ENCODE data around the gene BTBD7.

Gene BTBD7

GRCh38 chr14:93330609-93331000 is 2.2 kb downstream of the BTBD7 start:
- no peak for DNase-seq

- DNase-seq, result no peak
Measured at GRCh38 chr14:93329965-93330608, 2.7 kb downstream of the BTBD7 start.

- DNase-seq, result no peak
Measured at GRCh38 chr14:93328546-93328945, 4.3 kb downstream of the BTBD7 start.

GRCh38 chr14:93326196-93326595 is 6.6 kb downstream of the BTBD7 start:
- DNase-seq, result no peak

GRCh38 chr14:93323600-93324174 is 9.1 kb downstream of the BTBD7 start:
- no peak for DNase-seq

GRCh38 chr14:93322929-93323599 is 9.8 kb downstream of the BTBD7 start:
- DNase-seq, result no peak

GRCh38 chr14:93320489-93320888 is 12.3 kb downstream of the BTBD7 start:
- no peak for DNase-seq

- DNase-seq, result no peak
Measured at GRCh38 chr14:93319958-93320357, 12.9 kb downstream of the BTBD7 start.

- DNase-seq, result no peak
Measured at GRCh38 chr14:93319494-93319893, 13.3 kb downstream of the BTBD7 start.

GRCh38 chr14:93318927-93319326 is 13.9 kb downstream of the BTBD7 start:
- no peak for DNase-seq

- DNase-seq, result no peak
Measured at GRCh38 chr14:93317875-93318807, 14.7 kb downstream of the BTBD7 start.

- no peak for DNase-seq
Measured at GRCh38 chr14:93317210-93317874, 15.5 kb downstream of the BTBD7 start.

GRCh38 chr14:93316716-93317115 is 16.1 kb downstream of the BTBD7 start:
- no peak for DNase-seq

- DNase-seq, result no peak
Measured at GRCh38 chr14:93315575-93315974, 17.3 kb downstream of the BTBD7 start.

GRCh38 chr14:93311082-93311481 is 21.8 kb downstream of the BTBD7 start:
- no peak for DNase-seq

- DNase-seq, result no peak
Measured at GRCh38 chr14:93309427-93309966, 23.3 kb downstream of the BTBD7 start.

- DNase-seq, result no peak
Measured at GRCh38 chr14:93308686-93309345, 24.0 kb downstream of the BTBD7 start.

- DNase-seq, result no peak
Measured at GRCh38 chr14:93306812-93307211, 26.0 kb downstream of the BTBD7 start.

GRCh38 chr14:93305725-93306418 is 27.0 kb downstream of the BTBD7 start:
- DNase-seq, result no peak

- no peak for DNase-seq
Measured at GRCh38 chr14:93304771-93305170, 28.1 kb downstream of the BTBD7 start.

- DNase-seq, result no peak
Measured at GRCh38 chr14:93303659-93304058, 29.2 kb downstream of the BTBD7 start.
